Osteocyte (in vitro differentiated cells): ENCODE measurements around the gene APOM. TPM values are rescaled to one million over a fixed set of nuclear protein-coding genes. Genes with fewer than 3 reads are reported as not detected.

Experiments used
- DNase-seq: peaks from one replicate; pipeline ENCODE4 v3.0.0; 2021; ENCODE audit warnings: mixed read lengths; ENCODE audit not compliant: unreplicated experiment; ENCODE audit errors: extremely low spot score
- H3K27ac Mint-ChIP-seq: one replicate; pipeline ENCODE4 v1.8.0; 2021; ENCODE audit warnings: mild to moderate bottlenecking, mixed read lengths; ENCODE audit not compliant: unreplicated experiment
- H3K27me3 Mint-ChIP-seq: one replicate; pipeline ENCODE4 v1.8.0; 2021; ENCODE audit warnings: mixed read lengths; ENCODE audit not compliant: unreplicated experiment
- H3K36me3 Mint-ChIP-seq: one replicate; pipeline ENCODE4 v1.8.0; 2021; ENCODE audit warnings: mixed read lengths; ENCODE audit not compliant: unreplicated experiment
- H3K4me1 Mint-ChIP-seq: one replicate; pipeline ENCODE4 v1.8.0; 2021; ENCODE audit warnings: mixed read lengths; ENCODE audit not compliant: unreplicated experiment
- H3K4me3 Mint-ChIP-seq: one replicate; pipeline ENCODE4 v1.8.0; 2021; ENCODE audit warnings: mild to moderate bottlenecking, moderate library complexity, mixed read lengths; ENCODE audit not compliant: unreplicated experiment
- H3K9me3 Mint-ChIP-seq: one replicate; pipeline ENCODE4 v1.8.0; 2021; ENCODE audit warnings: mixed read lengths; ENCODE audit not compliant: unreplicated experiment
- CTCF ChIP-seq: fragments of 200-600 bp; sonication (generic); IDR thresholded peaks from 2 replicates; pipeline ENCODE4 v1.5.0; 2021; ENCODE audit warnings: antibody characterized with exemption, mild to moderate bottlenecking, moderate library complexity
- total RNA-seq: library from RNA; stranded (reverse); gene quantifications from 2 replicates; pipeline ENCODE4 v1.2.1, GENCODE V29; 2021

Gene APOM
- total RNA-seq, 1 donor from 2014 or later: 4.0 TPM

GRCh38 chr6:31669676-31670075, 14.0 kb downstream of the APOM start, which contains the start of gene LY6G5B:
Gene LY6G5B, plus strand, starts transcription at chr6:31669976. Its CDS starts 975 bp downstream, at chr6:31670951.
- Mint-ChIP-seq H3K4me3 (no peak within 1 kb of the TSS), H3K27ac (no peak within 1 kb of the TSS), H3K27me3 (no peaks in the 10 kb centered on the region), H3K4me1 (peaks cover 15% of the 10 kb centered on the region), H3K36me3 (peaks cover 32% of the 10 kb centered on the region), H3K9me3 (no peaks in the 10 kb centered on the region)
- TF ChIP-seq CTCF: no peak
- no peak for DNase-seq

- TF ChIP-seq CTCF: no peak
- H3K36me3 Mint-ChIP-seq: peaks cover 8% of the 10 kb centered on the region
- no peaks in the 10 kb centered on the region for H3K9me3 Mint-ChIP-seq
- no peak overlapping the region for H3K4me3 Mint-ChIP-seq
- no peaks in the 10 kb centered on the region for H3K27me3 Mint-ChIP-seq
- peaks cover 14% of the 10 kb centered on the region for H3K4me1 Mint-ChIP-seq
- DNase-seq: no peak
- no peak overlapping the region for H3K27ac Mint-ChIP-seq
These were observed 20.7 kb downstream of the APOM start for GRCh38 chr6:31676322-31676903.

GRCh38 chr6:31676904-31677303, 21.2 kb downstream of the APOM start:
- DNase-seq: no peak
- H3K27me3 Mint-ChIP-seq: no peaks in the 10 kb centered on the region
- H3K4me1 Mint-ChIP-seq: peaks cover 16% of the 10 kb centered on the region
- H3K36me3 Mint-ChIP-seq: peaks cover 7% of the 10 kb centered on the region
- no peak overlapping the region for H3K27ac Mint-ChIP-seq
- no peaks in the 10 kb centered on the region for H3K9me3 Mint-ChIP-seq
- TF ChIP-seq CTCF: no peak
- no peak overlapping the region for H3K4me3 Mint-ChIP-seq

- no peak for DNase-seq
- TF ChIP-seq CTCF: no peak
- Mint-ChIP-seq H3K36me3 (no peaks in the 10 kb centered on the region), H3K4me3 (no peak overlapping the region), H3K27me3 (no peaks in the 10 kb centered on the region), H3K9me3 (no peaks in the 10 kb centered on the region), H3K27ac (no peak overlapping the region), H3K4me1 (peaks cover 16% of the 10 kb centered on the region)
These were observed 22.3 kb downstream of the APOM start for GRCh38 chr6:31677955-31678354.

- Mint-ChIP-seq H3K4me1 (peaks cover 16% of the 10 kb centered on the region), H3K4me3 (peak within 1 kb of the TSS; percentile 73), H3K9me3 (no peaks in the 10 kb centered on the region), H3K27me3 (no peaks in the 10 kb centered on the region), H3K36me3 (peaks cover under 1% of the 10 kb centered on the region), H3K27ac (peak within 1 kb of the TSS; percentile 90)
- DNase-seq: peak; percentile 93
- peak; percentile 83 for TF ChIP-seq CTCF
These were observed 24.8 kb downstream of the APOM start, which contains the start of gene LY6G5C for GRCh38 chr6:31680226-31681134. Gene LY6G5C, minus strand, starts transcription at chr6:31681067. Its CDS starts 694 bp downstream, at chr6:31680373.
